ENCODE results near the gene DNAH11. TPM values are rescaled to one million over a fixed set of nuclear protein-coding genes. Genes with fewer than 3 reads are reported as not detected.

The DNAH11 gene
- total and polyA plus RNA-seq, 9 of the 15 experiments (the other 6 are each of a cell fraction or from before 2014, with no cell fraction given), result under 0.01 TPM; not detected in 7

DNA sequence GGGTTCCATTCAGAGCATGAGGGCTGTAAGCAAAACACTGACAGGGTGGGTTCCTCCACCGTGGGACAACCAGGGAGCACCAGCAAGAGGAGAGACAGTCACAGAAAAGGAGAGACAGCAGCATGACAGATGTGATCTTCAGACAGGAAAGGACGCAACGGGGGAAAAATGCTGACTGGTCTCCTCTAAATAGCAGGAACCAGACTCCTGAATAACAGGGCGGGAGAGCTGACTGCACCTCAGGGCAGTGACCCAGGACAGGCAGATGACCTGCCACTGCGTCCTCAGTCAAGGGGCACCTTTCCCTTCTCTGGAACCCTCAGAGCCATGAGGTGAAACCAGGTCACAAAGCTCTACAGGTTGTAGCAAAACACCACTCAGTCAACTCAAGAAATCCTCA, 365.9 kb downstream of the DNAH11 start:
- Histone ChIP-seq H3K9me1 (ENCODE audit: control insufficient read depth, insufficient read depth, low read length) (no peaks in the 10 kb centered on the region), H3K27ac (ENCODE audit: extremely low read depth, low read depth, low read length) (no peak overlapping the region), H4K20me1 (replicated peaks; ENCODE audit: control insufficient read depth, insufficient read depth, low read length) (no peaks in the 10 kb centered on the region), H2AFZ (ENCODE audit: low read depth, low read length) (no peak overlapping the region), H3K4me3 (no peak overlapping the region), H3K9ac (ENCODE audit: insufficient read depth in 1 of 2, low read depth in 2 of 2, low read length in 2 of 2) (no peak overlapping the region), H3K36me3 (ENCODE audit: control insufficient read depth, insufficient read depth, low read length) (no peaks in the 10 kb centered on the region), H3K9me3 (replicated peaks; ENCODE audit: control insufficient read depth, insufficient read depth, low read depth, low read length) (no peaks in the 10 kb centered on the region), H3K4me1 (replicated peaks in 1 of 2; ENCODE audit: control insufficient read depth in 2 of 2, insufficient read depth in 2 of 2, low read length in 2 of 2) (no peaks in the 10 kb centered on the region), H3K4me2 (ENCODE audit: insufficient read depth, low read length) (no peak overlapping the region), H3K27me3 (ENCODE audit: control insufficient read depth in 2 of 2, insufficient read depth in 2 of 2, low read length in 2 of 2) (peaks cover 4 to 23% of the 10 kb centered on the region in 2 experiments; a peak in 3 of 5 replicates), H3K79me2 (ENCODE audit: control insufficient read depth, insufficient read depth, low read length) (no peaks in the 10 kb centered on the region)
- WGBS (ENCODE audit: insufficient coverage, low coverage, missing lambda C conversion rate), result 2% methylated on average over 5 of the region's 5 CpGs
- in situ Hi-C loops (cut with MboI), result no loop called here
- ATAC-seq (no peak), FAIRE-seq (no peak), DNase-seq (ENCODE audit: extremely low read depth in 1 of 4, low spot score in 3 of 4) (no peak)
- ChIA-PET CTCF (ENCODE audit: low intra/inter-chr PET ratio) (no interaction called here), POLR2A (no interaction called here)
- no TSS peak for BruUV-seq (replicated peaks)
- intact Hi-C loops (cut with micrococcal nuclease), result no loop called here
- TF ChIP-seq SMC3 (conservative IDR thresholded peaks at IDR 0.05; ENCODE audit: insufficient read depth, low read depth, low read length), result no peak
- TF ChIP-seq MIER1 (IDR thresholded peaks at IDR 0.05; ENCODE audit: low read depth), result no peak
- TF ChIP-seq, protein P1, sequence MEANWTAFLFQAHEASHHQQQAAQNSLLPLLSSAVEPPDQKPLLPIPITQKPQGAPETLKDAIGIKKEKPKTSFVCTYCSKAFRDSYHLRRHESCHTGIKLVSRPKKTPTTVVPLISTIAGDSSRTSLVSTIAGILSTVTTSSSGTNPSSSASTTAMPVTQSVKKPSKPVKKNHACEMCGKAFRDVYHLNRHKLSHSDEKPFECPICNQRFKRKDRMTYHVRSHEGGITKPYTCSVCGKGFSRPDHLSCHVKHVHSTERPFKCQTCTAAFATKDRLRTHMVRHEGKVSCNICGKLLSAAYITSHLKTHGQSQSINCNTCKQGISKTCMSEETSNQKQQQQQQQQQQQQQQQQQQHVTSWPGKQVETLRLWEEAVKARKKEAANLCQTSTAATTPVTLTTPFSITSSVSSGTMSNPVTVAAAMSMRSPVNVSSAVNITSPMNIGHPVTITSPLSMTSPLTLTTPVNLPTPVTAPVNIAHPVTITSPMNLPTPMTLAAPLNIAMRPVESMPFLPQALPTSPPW (CRISPR knock-in tag; IDR thresholded peaks at IDR 0.05), result no peak
- TF ChIP-seq ZBTB7A (IDR thresholded peaks at IDR 0.05; ENCODE audit: borderline replicate concordance, control insufficient read depth, low read depth, low read length), result no peak
- TF ChIP-seq, protein P2, sequence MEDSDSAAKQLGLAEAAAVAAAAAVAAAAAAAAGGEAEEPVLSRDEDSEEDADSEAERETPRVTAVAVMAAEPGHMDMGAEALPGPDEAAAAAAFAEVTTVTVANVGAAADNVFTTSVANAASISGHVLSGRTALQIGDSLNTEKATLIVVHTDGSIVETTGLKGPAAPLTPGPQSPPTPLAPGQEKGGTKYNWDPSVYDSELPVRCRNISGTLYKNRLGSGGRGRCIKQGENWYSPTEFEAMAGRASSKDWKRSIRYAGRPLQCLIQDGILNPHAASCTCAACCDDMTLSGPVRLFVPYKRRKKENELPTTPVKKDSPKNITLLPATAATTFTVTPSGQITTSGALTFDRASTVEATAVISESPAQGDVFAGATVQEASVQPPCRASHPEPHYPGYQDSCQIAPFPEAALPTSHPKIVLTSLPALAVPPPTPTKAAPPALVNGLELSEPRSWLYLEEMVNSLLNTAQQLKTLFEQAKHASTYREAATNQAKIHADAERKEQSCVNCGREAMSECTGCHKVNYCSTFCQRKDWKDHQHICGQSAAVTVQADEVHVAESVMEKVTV (CRISPR knock-in tag; IDR thresholded peaks at IDR 0.05), result no peak
- TF ChIP-seq MYNN (IDR thresholded peaks at IDR 0.05), result no peak
- TF ChIP-seq MYNN (CRISPR knock-in tag; IDR thresholded peaks at IDR 0.05), result no peak
- TF ChIP-seq TFAM (CRISPR knock-in tag; conservative IDR thresholded peaks at IDR 0.05), result no peak
- peak; percentile 16; the same call in 1 of the 2 replicates for TF ChIP-seq MAFG (tag; conservative IDR thresholded peaks at IDR 0.05)
- no peak for TF ChIP-seq PATZ1 (CRISPR knock-in tag; IDR thresholded peaks at IDR 0.05; ENCODE audit: borderline replicate concordance)
- TF ChIP-seq TCF3 (CRISPR knock-in tag; IDR thresholded peaks at IDR 0.05), result no peak
- TF ChIP-seq SUPT5H (IDR thresholded peaks at IDR 0.05), result no peak
- no peak for TF ChIP-seq SIRT6 (IDR thresholded peaks at IDR 0.05; ENCODE audit: low read depth, low read length)

All from K562 (cell line).